ENCODE data around the gene DGKD. TPM values are rescaled to one million over a fixed set of nuclear protein-coding genes. Genes with fewer than 3 reads are reported as not detected.
A peak's percentile ranks its signal among the peaks of the same experiment; 100 is the strongest.

Gene DGKD
- total and polyA plus RNA-seq, 10 donors, result 21.9 to 120 (median 71.9) TPM

- Histone ChIP-seq H3K4me1 (peaks cover 0 to 28% (median 0%) of the 10 kb centered on the region in 6 donors), H3K4me3 (no peak overlapping the region), H3K27ac (peak overlapping the region in 2 of 8 donors; percentile 36 to 55), H3K9me3 (no peaks in the 10 kb centered on the region), H3K36me3 (peaks cover 0 to 51% (median 8%) of the 10 kb centered on the region in 6 donors), H3K27me3 (replicated peaks in 1 of 7) (no peaks in the 10 kb centered on the region)
- WGBS, 5 donors, result 82 to 88% (median 88%) methylated on average over 7 of the region's 7 CpGs
- TF ChIP-seq CTCF (IDR thresholded peaks at IDR 0.05 in 8 of 11, conservative IDR thresholded peaks at IDR 0.05 in 3 of 11) (no peak), POLR2AphosphoS5 (IDR thresholded peaks at IDR 0.05) (no peak), POLR2A (IDR thresholded peaks at IDR 0.05) (no peak)
- DNase-seq, result no peak
- intact Hi-C loops (cut with DNase I; ENCODE audit: low total_unique reads), result no loop called here
These were observed 159.8 kb downstream of the DGKD start for GRCh38 chr2:233513953-233514655.

GRCh38 chr2:233519787-233520611 lies 165.7 kb downstream of the DGKD start:
- no peak for TF ChIP-seq POLR2AphosphoS5 (IDR thresholded peaks at IDR 0.05)
- TF ChIP-seq CTCF (IDR thresholded peaks at IDR 0.05 in 8 of 11, conservative IDR thresholded peaks at IDR 0.05 in 3 of 11), result no peak
- TF ChIP-seq POLR2A (IDR thresholded peaks at IDR 0.05), result no peak
- intact Hi-C loops (cut with DNase I; ENCODE audit: low total_unique reads), result no loop called here
- H3K4me1 ChIP-seq, result peaks cover 0 to 22% (median 3%) of the 10 kb centered on the region in 6 donors
- WGBS, 5 donors, result 48 to 63% (median 60%) methylated on average over 3 of the region's 3 CpGs
- no peaks in the 10 kb centered on the region for H3K27me3 ChIP-seq (replicated peaks in 1 of 7)
- peaks cover 0 to 82% (median 10%) of the 10 kb centered on the region in 6 donors for H3K36me3 ChIP-seq
- no peaks in the 10 kb centered on the region for H3K9me3 ChIP-seq
- H3K27ac ChIP-seq, result peak overlapping the region in 7 of 8 donors; percentile 49 to 80 (median 62)
- no peak for DNase-seq
- H3K4me3 ChIP-seq, result no peak overlapping the region

Small RNA genes within 50 kb of the gene (small RNA-seq; reads per million reads assigned to genes)
- 0 reads per million in 4 donors for gene RF00019

Other genes starting within 250 kb of the DGKD start
- 10 to 100 TPM; 32.0 to 45.8 (median 34.7) TPM for gene ATG16L1, start 102.8 kb upstream of the DGKD start, total RNA-seq
- 10 to 100 TPM; 12.0 to 15.6 (median 13.6) TPM for gene ATG16L1, start 102.8 kb upstream of the DGKD start, polyA plus RNA-seq
- under 1 TPM in 2 of 7 donors, not detected in 5; 0.09 to 0.20 TPM for gene SAG, start 46.7 kb upstream of the DGKD start, total RNA-seq
- gene SAG, start 46.7 kb upstream of the DGKD start, polyA plus RNA-seq, result not detected
- gene USP40, start 212.3 kb downstream of the DGKD start, total RNA-seq, result 10 to 100 TPM; 22.3 to 57.3 (median 42.5) TPM
- 10 to 100 TPM; 11.4 to 21.9 (median 20.5) TPM for gene USP40, start 212.3 kb downstream of the DGKD start, polyA plus RNA-seq

Measured in spleen (tissue), 11 donors.